ENCODE data around the gene CTAGE1. TPM values are rescaled to one million over a fixed set of nuclear protein-coding genes. Genes with fewer than 3 reads are reported as not detected.

The CTAGE1 gene
- total RNA-seq, 1 donor from 2014 or later: not detected

- ATAC-seq: no peak
- intact Hi-C loops (cut with DNase I): no loop called here
- DNase-seq (ENCODE audit: missing footprints): no peak
These were observed 23.9 kb upstream of the CTAGE1 start for GRCh38 chr18:22441638-22442037.

DNA sequence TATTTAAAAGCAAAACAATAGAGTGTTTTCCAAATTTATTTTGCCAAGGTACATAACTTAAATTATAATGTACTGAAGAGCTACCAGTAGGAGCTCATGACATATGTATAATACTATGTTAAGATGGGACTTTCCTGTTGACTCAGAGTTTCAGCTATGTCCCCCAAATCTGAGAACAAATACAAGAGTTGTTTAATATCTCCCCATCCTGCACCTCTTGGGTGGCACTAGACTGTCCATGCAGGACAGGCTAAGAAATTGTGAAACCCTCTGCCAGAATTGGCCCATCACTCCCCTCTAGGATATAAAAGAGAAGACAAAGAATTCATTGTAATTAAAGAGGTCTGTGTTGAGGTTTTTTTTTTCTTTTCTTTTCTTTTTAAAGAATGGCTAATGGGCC lies 21.7 kb upstream of the CTAGE1 start:
- intact Hi-C loops (cut with DNase I): no loop called here
- ATAC-seq (no peak), DNase-seq (ENCODE audit: missing footprints) (no peak)

DNA sequence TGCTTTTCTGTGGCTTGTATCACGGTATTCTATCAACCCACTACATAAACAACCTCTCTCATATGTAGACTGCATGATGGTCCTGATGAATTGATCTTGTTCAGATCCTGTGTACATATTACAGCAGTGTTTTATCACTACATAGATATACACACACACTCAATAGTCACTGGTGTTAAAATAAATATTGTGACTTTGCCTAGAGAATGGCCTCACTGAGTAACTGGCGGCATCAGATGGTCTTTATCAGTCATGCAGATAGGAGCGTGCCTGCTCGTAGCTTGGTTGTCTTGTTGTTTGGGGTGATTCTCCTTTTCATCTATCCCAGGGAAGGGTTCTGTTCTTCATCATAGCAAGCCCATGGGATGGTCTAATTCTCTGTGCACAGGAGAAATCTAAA lies 18.4 kb upstream of the CTAGE1 start:
- ATAC-seq (no peak), DNase-seq (ENCODE audit: missing footprints) (no peak)
- intact Hi-C loops (cut with DNase I): no loop called here

DNA sequence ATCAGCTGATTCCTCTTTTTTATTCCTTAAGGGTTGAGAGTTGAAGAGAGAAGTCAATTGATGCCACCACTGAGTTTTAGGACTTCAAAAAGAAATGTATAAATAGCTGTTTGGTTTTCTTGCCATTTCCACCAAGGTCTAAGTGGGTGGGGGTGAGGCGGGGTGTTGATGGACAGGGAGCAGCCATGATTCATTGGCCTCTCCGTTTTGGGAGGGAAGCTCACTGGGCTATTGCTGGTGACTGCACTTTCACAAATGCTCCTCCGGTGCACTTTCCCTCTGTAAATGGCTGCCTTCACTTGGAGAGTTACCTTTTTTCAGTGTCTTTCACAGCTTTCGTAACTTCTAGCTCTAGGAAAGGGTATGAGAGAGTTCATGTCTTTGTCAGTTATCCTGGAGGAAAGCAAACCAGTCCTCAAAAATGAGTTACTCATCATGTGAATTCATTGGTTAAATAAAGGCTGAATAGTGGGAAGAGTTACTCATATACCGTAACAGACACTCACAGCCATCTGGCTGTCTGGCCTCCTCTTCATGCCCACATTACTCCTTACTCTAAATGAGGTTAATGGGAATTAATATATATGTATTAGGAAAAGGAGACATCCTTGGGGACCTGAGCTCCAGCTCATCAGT lies 17.4 kb upstream of the CTAGE1 start:
- intact Hi-C loops (cut with DNase I): no loop called here
- ATAC-seq (no peak), DNase-seq (ENCODE audit: missing footprints) (no peak)

DNA sequence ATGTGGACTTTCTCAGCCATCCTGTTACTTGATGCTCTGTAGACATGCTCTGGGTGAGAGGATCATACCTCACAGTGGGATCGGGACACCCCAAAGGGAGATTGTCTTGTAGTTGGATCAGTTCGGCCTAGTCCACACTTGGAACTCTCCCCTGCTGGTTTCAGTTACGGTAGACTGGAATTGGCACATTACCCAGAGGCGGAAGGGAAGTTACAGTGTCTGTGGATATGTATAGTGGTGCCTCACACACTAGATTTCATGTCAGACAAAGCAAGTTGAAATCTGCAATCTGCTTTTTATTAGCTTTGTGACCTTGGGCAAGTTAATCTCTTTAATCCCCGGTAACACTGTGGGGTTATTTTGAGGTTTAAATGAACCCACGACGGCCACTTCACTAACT lies 16.2 kb upstream of the CTAGE1 start:
- intact Hi-C loops (cut with DNase I): no loop called here
- ATAC-seq: no peak
- no peak for DNase-seq (ENCODE audit: missing footprints)

DNA sequence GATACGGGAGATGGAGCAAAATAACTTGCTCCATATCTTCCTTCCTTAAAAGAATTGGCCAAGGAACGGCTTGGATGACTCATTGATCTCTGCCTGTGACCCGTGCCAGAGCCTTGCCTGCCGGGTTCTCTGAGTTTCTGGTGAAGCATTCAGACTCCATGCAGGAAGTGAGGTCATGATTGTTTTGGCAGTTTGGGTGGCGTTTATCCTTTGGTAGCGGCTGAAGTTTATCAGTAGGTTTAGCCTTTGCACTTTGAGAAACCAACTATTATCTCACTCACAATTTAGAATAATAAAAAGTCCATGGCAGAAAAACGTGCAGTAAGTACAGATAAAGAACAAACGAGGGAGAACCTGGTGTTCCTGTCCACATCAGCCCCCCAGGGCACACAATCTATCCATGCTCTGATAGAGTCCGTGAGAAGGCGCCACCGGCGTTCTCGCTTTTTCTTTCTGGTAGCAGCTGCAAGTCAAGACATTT lies 15.0 kb upstream of the CTAGE1 start:
- DNase-seq (ENCODE audit: missing footprints) (peak; percentile 81), ATAC-seq (peak; percentile 89)
- intact Hi-C loops (cut with DNase I): no loop called here

DNA sequence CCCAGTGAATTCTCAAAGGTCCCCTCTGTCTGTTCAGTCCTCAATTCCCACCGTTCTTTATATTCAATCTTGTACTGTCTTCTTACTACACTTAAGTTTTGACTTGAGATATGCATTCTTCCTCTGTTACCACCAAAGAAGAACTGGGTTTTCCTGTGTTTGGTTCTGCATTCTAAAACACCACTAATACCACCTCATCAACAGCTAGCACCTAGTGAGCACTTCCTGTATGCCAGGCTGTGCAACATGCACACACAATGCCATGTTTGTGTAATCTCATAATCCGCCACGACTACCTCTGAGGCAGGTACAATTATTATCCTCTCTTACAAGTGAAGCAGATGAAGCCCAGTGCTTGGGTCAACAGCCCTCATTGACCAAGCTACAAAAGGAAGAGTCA lies 11.8 kb upstream of the CTAGE1 start:
- no peak for ATAC-seq
- no peak for DNase-seq (ENCODE audit: missing footprints)
- intact Hi-C loops (cut with DNase I): no loop called here

DNA sequence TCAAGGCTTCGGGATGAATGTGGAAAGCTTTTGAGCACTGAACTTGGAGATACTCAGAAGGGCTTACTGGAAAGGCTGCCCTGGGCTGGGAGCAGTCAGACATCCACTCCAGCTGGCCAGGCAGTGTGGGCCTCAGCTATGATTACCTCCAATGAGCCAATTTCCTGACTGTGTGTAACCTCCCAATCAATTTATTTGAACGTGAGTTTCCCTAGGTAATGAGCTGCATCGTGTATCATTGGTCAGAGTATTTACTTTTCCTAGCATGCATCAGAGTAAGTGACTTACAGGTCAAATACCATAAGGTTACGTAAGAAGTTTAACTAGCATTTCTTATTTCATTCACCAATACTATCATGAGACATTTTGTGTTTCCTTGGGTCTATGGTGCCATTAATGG lies 11.0 kb upstream of the CTAGE1 start:
- DNase-seq (ENCODE audit: missing footprints) (no peak), ATAC-seq (no peak)
- intact Hi-C loops (cut with DNase I): no loop called here

GRCh38 chr18:22427822-22428549 lies 10.3 kb upstream of the CTAGE1 start:
- intact Hi-C loops (cut with DNase I): no loop called here
- ATAC-seq (no peak), DNase-seq (ENCODE audit: missing footprints) (no peak)

- no peak for ATAC-seq
- intact Hi-C loops (cut with DNase I): no loop called here
- no peak for DNase-seq (ENCODE audit: missing footprints)
These were observed 6.8 kb upstream of the CTAGE1 start for GRCh38 chr18:22424565-22424963.

- intact Hi-C loops (cut with DNase I): no loop called here
- no peak for ATAC-seq
- DNase-seq (ENCODE audit: missing footprints): no peak
These were observed 6.3 kb upstream of the CTAGE1 start for GRCh38 chr18:22423878-22424564.

DNA sequence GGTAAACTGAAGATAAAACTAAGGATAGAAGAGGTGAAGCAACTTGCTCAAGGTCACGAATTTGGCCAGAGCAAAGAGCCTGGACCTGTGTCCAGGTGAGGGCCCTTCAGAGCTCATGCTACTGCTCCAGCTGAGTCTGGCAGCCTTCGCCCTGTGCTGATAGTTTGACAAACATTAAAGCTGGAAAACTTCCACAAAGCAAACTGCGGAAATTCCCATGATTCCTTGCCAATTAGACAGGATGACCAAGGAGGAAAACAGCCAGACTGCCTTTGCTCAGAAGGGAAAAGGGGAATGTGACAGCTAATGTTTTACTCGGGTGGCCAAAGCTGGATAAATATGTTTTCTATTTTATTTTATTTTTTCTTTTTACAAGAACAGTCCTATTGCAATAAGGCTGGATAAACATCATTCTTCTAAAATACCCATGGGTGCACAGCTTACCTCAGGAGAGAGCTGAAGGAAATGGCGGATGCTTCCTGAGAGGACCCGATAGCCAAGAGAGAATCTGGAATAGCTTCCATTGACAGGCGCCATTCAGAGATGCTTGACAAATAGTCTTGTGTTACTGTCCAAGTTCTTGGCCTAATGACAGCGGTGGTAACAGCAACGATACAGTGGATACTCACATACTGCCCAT lies 5.3 kb upstream of the CTAGE1 start:
- intact Hi-C loops (cut with DNase I): no loop called here
- peak; percentile 67 for ATAC-seq
- DNase-seq (ENCODE audit: missing footprints): peak; percentile 65

DNA sequence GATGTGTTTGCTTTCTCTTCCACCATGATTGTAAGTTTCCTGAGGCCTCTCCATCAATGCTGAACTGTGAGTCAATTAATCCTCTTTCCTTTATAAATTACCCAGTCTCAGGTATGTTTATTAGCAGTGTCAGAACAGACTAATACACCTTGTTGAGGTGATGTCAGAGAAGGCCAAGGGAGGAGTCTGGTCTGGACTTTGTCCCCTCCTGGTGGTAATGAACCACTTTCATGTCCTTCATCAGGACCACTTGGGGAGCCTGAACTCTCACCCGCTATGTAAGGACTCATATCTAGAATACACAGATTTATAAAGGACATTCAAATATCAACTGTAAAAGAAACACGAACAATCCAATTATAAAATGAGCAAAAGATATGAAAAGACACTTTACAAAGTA lies 2.9 kb upstream of the CTAGE1 start:
- intact Hi-C loops (cut with DNase I): no loop called here
- DNase-seq (ENCODE audit: missing footprints) (no peak), ATAC-seq (no peak)

GRCh38 chr18:22412176-22412911 lies 5.4 kb downstream of the CTAGE1 start:
- no peak for ATAC-seq
- DNase-seq (ENCODE audit: missing footprints): no peak
- intact Hi-C loops (cut with DNase I): no loop called here

- intact Hi-C loops (cut with DNase I): no loop called here
- ATAC-seq: no peak
These were observed 6.3 kb downstream of the CTAGE1 start for GRCh38 chr18:22411446-22411845.

DNA sequence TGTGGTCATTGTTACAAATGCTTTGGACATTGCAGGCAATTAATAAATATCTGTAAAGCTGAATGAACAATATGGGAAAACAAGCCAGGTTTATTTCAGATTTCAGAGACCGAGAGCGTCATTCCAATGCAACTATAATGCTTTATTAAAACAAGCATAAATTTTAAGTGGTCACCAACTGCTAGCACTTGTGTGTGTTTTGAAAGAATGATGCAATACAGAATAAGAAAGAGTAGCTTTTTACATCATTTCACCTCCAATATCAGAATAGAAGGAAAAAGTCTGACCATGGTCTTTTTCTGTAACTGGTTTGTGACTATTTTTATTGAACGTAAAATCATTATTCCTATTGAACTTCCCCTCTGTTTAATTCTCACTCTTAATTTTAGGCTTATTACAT lies 7.6 kb downstream of the CTAGE1 start:
- intact Hi-C loops (cut with DNase I): no loop called here
- ATAC-seq (no peak), DNase-seq (ENCODE audit: missing footprints) (no peak)

More at GRCh38 chr18:22411446-22411845, 6.3 kb downstream of the CTAGE1 start:
- DNase-seq (ENCODE audit: missing footprints): no peak

GRCh38 chr18:22409445-22409844 lies 8.3 kb downstream of the CTAGE1 start:
- DNase-seq (ENCODE audit: missing footprints) (no peak), ATAC-seq (no peak)
- intact Hi-C loops (cut with DNase I): no loop called here

DNA sequence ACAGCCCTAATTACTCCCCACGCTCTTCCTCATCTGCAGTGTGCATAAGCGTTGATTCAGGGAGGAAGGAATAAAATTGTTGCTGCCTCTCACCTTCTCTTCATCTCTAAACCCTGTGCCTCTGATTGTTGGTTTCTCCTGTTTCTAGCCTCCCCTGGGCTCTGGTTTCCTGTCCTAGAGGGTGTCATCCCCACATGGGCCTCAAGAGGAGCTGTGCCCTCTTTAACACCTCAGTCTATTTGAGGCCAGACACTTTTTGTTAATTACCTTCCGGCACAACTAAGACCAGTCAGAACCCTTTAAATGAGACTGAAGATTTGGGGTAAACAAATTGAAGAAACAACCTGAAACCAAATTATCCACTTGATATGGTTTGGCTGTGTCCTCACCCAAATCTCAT lies 9.7 kb downstream of the CTAGE1 start:
- intact Hi-C loops (cut with DNase I): no loop called here

DNA sequence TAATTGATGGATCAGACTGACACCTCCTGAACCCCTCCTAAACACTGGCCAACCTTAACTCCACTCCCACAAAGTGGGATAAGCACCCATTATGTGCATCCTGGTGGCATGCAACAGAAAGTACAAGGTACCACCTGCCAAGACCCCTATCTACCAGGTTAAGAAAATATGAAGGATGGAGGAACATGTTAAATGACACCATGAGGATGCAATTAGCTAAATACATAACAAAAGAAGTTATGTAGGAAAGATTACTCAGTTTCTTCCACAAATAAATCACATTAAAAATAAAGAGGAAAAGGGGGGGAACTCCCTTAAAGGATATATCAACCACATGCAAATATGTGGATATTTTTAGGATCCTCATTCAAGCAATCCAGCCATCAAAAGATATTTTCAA lies 12.6 kb downstream of the CTAGE1 start:
- DNase-seq (ENCODE audit: missing footprints): no peak
- intact Hi-C loops (cut with DNase I): no loop called here
- no peak for ATAC-seq

More for the DNA sequence above, 9.7 kb downstream of the CTAGE1 start:
- no peak for ATAC-seq
- DNase-seq (ENCODE audit: missing footprints): no peak
